GM10266 (cell line): ENCODE measurements around the gene ATP13A3.

Source experiments
- DNase-seq: peaks from one replicate; pipeline ENCODE4 v3.0.0; 2012; ENCODE audit errors: extremely low spot score
- CTCF ChIP-seq: IDR thresholded peaks from 2 replicates; pipeline ENCODE4 v1.5.1; 2012; ENCODE audit warnings: mild to moderate bottlenecking, low read depth; ENCODE audit not compliant: control insufficient read depth, insufficient read depth; ENCODE audit errors: missing control alignments

Gene ATP13A3

DNA sequence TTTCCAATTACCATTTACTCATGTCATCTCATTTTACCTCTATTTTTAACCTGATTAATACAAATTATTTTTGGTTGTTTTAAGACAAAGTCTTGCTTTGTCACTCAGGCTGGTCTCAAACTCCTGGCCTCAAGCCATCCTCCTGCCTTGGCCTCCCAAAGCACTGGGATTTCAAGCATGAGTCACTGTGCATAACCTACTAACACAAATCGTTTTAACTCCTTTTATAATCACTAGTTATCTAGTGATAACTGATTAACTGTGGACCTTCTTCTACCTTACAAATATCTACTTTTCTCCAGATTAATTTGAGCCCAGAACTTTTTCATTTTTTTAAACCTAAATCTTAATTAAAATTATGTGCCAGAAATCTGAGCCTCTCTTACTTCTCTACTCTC is 4.6 kb downstream of the ATP13A3 start:
- TF ChIP-seq CTCF, result no peak
- DNase-seq, result no peak

- no peak for TF ChIP-seq CTCF
- no peak for DNase-seq
Observed at GRCh38 chr3:194481525-194482195, 5.1 kb downstream of the ATP13A3 start.

- TF ChIP-seq CTCF, result no peak
- no peak for DNase-seq
Observed at GRCh38 chr3:194481103-194481502, 5.7 kb downstream of the ATP13A3 start.

DNA sequence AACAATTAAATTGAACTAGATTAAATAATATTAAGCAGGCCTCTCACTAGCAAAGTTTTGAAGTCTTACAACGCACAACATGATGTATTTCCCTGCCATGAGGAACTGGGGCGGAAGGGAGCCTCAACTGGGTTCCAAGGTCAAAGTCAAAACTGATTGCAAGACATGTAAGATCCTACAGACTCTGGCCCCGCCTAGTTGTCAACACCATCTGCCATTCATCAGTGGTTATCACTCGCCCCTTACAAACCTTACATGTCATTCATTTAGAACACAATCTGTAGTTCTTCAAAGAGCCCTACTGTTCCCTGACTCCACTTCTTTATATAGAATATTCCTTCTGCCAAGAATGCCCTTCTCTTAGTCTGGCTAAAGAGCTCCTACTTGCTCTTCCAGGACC is 10.0 kb downstream of the ATP13A3 start:
- no peak for DNase-seq

DNA sequence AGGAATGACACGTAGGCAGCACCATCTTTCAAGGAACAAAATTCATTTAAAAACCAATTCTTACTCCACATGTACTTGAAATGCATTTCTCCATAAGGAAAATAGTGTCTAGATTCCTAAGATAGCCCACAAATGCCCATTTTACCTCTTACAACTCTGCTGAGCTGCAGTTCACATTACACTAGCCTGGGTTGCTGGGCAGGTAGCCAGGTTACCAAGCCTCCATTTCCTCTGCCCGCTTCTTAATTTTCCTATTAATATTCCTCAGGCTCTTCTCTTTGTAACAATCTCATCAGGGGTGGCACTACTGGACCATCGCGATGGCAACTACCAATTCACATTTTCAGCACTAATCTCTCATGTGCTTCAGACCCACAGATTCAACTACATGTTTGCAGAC is 10.8 kb downstream of the ATP13A3 start:
- TF ChIP-seq CTCF, result no peak
- DNase-seq, result no peak

More for the DNA sequence above, 10.0 kb downstream of the ATP13A3 start:
- TF ChIP-seq CTCF, result no peak

- no peak for TF ChIP-seq CTCF
- DNase-seq, result no peak
Observed at GRCh38 chr3:194475138-194475932, 11.5 kb downstream of the ATP13A3 start.

DNA sequence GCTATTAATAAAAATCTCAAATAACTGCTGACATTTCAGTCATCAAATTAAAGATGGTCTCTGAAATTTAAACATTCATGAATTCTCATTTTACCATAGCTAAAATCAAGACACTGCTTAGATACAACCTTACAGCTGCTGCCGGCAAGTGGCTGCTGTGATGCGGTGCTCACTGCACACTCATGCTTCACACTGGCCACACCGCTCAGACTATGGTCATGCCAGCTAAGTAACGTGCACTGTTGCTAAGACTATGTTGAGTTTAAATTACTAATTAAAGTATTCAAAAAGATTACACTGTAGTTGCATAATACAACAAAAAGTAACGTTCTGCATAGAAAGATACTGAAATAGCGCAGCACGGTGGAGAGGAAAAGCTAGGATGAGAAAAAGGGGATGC is 12.1 kb downstream of the ATP13A3 start:
- no peak for TF ChIP-seq CTCF
- DNase-seq, result no peak
